Measurements from ENCODE around the gene HTT. TPM values are rescaled to one million over a fixed set of nuclear protein-coding genes. Genes with fewer than 3 reads are reported as not detected.

HTT gene
- total RNA-seq, 1 donor = 44.5 TPM

- Histone ChIP-seq H4K20me1 (ENCODE audit: insufficient read depth, low read length) (no peaks in the 10 kb centered on the region), H3K27me3 (ENCODE audit: insufficient read depth, low read length) (no peaks in the 10 kb centered on the region), H3K36me3 (ENCODE audit: insufficient read depth, low read length) (no peaks in the 10 kb centered on the region), H2AFZ (ENCODE audit: low read length) (no peak overlapping the region), H3K4me2 (ENCODE audit: insufficient read depth, low read length) (no peak overlapping the region), H3K9me3 (ENCODE audit: low read depth, low read length) (no peaks in the 10 kb centered on the region), H3K4me1 (ENCODE audit: insufficient read depth, low read length) (no peaks in the 10 kb centered on the region), H3K27ac (ENCODE audit: low read depth, low read length) (no peak overlapping the region), H3K4me3 (ENCODE audit: insufficient read depth, low read length) (no peak overlapping the region), H3K79me2 (ENCODE audit: insufficient read depth, low read length) (no peaks in the 10 kb centered on the region)
- DNase-seq (ENCODE audit: insufficient read length, low spot score, missing footprints) = peak; percentile 98
- no peak for TF ChIP-seq CTCF (IDR thresholded peaks at IDR 0.05; ENCODE audit: extremely low read depth, low read depth, low read length)
These were observed 183.3 kb downstream of the HTT start for GRCh38 chr4:3257556-3258482.

- no peaks in the 10 kb centered on the region for H3K9me3 ChIP-seq (ENCODE audit: low read depth, low read length)
- no peaks in the 10 kb centered on the region for H3K36me3 ChIP-seq (ENCODE audit: insufficient read depth, low read length)
- no peak overlapping the region for H3K4me3 ChIP-seq (ENCODE audit: insufficient read depth, low read length)
- no peak for TF ChIP-seq CTCF (IDR thresholded peaks at IDR 0.05; ENCODE audit: extremely low read depth, low read depth, low read length)
- H3K4me2 ChIP-seq (ENCODE audit: insufficient read depth, low read length) = no peak overlapping the region
- no peak overlapping the region for H2AFZ ChIP-seq (ENCODE audit: low read length)
- no peaks in the 10 kb centered on the region for H3K4me1 ChIP-seq (ENCODE audit: insufficient read depth, low read length)
- H3K27ac ChIP-seq (ENCODE audit: low read depth, low read length) = no peak overlapping the region
- H4K20me1 ChIP-seq (ENCODE audit: insufficient read depth, low read length) = no peaks in the 10 kb centered on the region
- peak; percentile 79 for DNase-seq (ENCODE audit: insufficient read length, low spot score, missing footprints)
- no peaks in the 10 kb centered on the region for H3K79me2 ChIP-seq (ENCODE audit: insufficient read depth, low read length)
- peaks cover 9% of the 10 kb centered on the region for H3K27me3 ChIP-seq (ENCODE audit: insufficient read depth, low read length)
These were observed 187.1 kb downstream of the HTT start for GRCh38 chr4:3261411-3262207.

DNA sequence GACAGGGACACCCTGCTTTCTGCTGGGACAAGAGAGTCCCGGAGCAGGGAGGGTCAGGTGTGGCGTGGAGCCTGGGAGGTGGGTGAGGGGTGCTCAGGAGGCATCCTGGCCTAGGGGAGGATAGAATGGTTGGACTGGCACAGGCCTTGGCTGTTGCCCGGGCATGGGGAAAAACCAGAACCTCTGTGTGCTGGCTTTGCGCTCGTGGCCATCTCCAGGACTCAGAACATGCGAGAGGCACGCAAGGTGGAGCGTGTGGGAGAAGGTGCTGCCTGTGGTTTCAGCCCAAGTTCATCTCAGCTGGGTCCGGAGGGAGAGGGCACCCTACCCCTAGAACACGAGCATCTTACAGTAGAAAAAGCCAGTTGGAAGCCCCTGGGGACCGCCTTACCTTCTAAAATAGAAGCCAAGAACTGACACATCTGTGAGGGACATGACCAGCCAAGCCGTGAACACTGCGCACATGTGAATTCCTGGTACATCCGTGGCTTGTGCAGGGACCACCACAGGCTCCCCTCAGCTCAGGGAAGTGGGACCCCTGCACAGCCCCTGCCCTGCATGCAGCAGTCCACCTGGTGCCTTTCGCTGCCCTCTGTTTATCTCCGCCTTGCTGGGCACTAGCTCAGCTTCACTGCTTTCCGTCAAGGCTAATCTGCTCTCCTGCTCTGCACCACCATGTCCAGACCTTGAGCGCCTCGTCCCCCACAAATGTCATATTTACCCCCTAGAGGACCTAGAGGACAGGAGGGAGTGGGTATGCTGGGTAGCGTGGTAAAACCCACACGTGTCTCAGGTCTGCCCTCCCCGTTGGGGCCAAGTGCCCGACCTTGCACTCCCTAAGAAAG is 187.9 kb downstream of the HTT start:
- peak; percentile 68 for DNase-seq (ENCODE audit: insufficient read length, low spot score, missing footprints)
- peaks cover 9% of the 10 kb centered on the region for H3K27me3 ChIP-seq (ENCODE audit: insufficient read depth, low read length)
- no peak overlapping the region for H3K4me3 ChIP-seq (ENCODE audit: insufficient read depth, low read length)
- H3K4me2 ChIP-seq (ENCODE audit: insufficient read depth, low read length) = no peak overlapping the region
- no peaks in the 10 kb centered on the region for H4K20me1 ChIP-seq (ENCODE audit: insufficient read depth, low read length)
- H3K4me1 ChIP-seq (ENCODE audit: insufficient read depth, low read length) = no peaks in the 10 kb centered on the region
- no peak overlapping the region for H3K27ac ChIP-seq (ENCODE audit: low read depth, low read length)
- H2AFZ ChIP-seq (ENCODE audit: low read length) = no peak overlapping the region
- TF ChIP-seq CTCF (IDR thresholded peaks at IDR 0.05; ENCODE audit: extremely low read depth, low read depth, low read length) = no peak
- H3K9me3 ChIP-seq (ENCODE audit: low read depth, low read length) = no peaks in the 10 kb centered on the region
- no peaks in the 10 kb centered on the region for H3K36me3 ChIP-seq (ENCODE audit: insufficient read depth, low read length)
- H3K79me2 ChIP-seq (ENCODE audit: insufficient read depth, low read length) = no peaks in the 10 kb centered on the region
